OCI-LY7 (cell line): ENCODE data around the gene C20orf204. TPM values are rescaled to one million over a fixed set of nuclear protein-coding genes. Genes with fewer than 3 reads are reported as not detected.

ENCODE experiments used
- BruUV-seq: library from RNA; stranded (reverse); fragments of 400-500 nt; replicated peaks from 2 replicates; lab custom pipeline; 2021; lab: Mats Ljungman, UMichigan
- CTCF ChIA-PET: fragments of 300-600 bp; sonication (Branson Sonifier 250); formaldehyde crosslinking; loops from one replicate; lab custom pipeline; 2022; ENCODE audit warnings: antibody characterized with exemption; ENCODE audit not compliant: unreplicated experiment; lab: Charles Lee
- POLR2A ChIA-PET: fragments of 300-600 bp; sonication (Branson Sonifier 250); formaldehyde crosslinking; loops from one replicate; lab custom pipeline; 2022; ENCODE audit warnings: antibody characterized with exemption; lab: Charles Lee
- DNase-seq: peaks from one replicate; pipeline ENCODE4 v3.0.0-alpha.2; 2015; ENCODE audit warnings: low spot score
- H2AFZ ChIP-seq: fragments of 200-600 bp; sonication (generic), shearing (Covaris generic); 2 replicates; pipeline ENCODE4 v1.6.1; 2014; ENCODE audit warnings: mild to moderate bottlenecking, antibody characterized with exemption, low read length, moderate library complexity
- H3K27ac ChIP-seq: fragments of 200-600 bp; sonication (generic); 2 replicates; pipeline ENCODE4 v1.5.1; 2014; ENCODE audit warnings: mixed run types, low read depth, mild to moderate bottlenecking, moderate library complexity, low read length, inconsistent platforms; ENCODE audit not compliant: poor library complexity, severe bottlenecking
- H3K36me3 ChIP-seq: fragments of 200-600 bp; sonication (generic); 2 replicates; pipeline ENCODE4 v1.6.1; 2014; ENCODE audit warnings: mild to moderate bottlenecking, antibody characterized with exemption, low read length, moderate library complexity, mixed read lengths; ENCODE audit not compliant: insufficient read depth
- H3K4me1 ChIP-seq: fragments of 200-600 bp; sonication (generic); 2 replicates; pipeline ENCODE4 v1.5.1; 2014; ENCODE audit warnings: mild to moderate bottlenecking, low read length; ENCODE audit not compliant: insufficient read depth, poor library complexity, severe bottlenecking
- H3K4me2 ChIP-seq: fragments of 200-600 bp; sonication (generic); 2 replicates; pipeline ENCODE4 v1.6.1; 2014; ENCODE audit warnings: mild to moderate bottlenecking, low read length
- H3K4me3 ChIP-seq: fragments of 200-600 bp; sonication (generic); 2 replicates; pipeline ENCODE4 v1.5.1; 2014; ENCODE audit warnings: mild to moderate bottlenecking, low read depth, low read length; ENCODE audit not compliant: poor library complexity, severe bottlenecking
- H3K79me2 ChIP-seq: fragments of 200-600 bp; sonication (generic); 2 replicates; pipeline ENCODE4 v1.6.1; 2016; ENCODE audit warnings: low read depth, mild to moderate bottlenecking, low read length, moderate library complexity, mixed read lengths; ENCODE audit not compliant: insufficient read depth
- H3K9me2 ChIP-seq: fragments of 200-600 bp; sonication (generic); 2 replicates; pipeline ENCODE4 v1.6.1; 2016; ENCODE audit warnings: mild to moderate bottlenecking, low read length, mixed read lengths; ENCODE audit not compliant: insufficient read depth
- H3K9me3 ChIP-seq: fragments of 200-600 bp; sonication (generic); 2 replicates; pipeline ENCODE4 v1.6.1; 2014; ENCODE audit warnings: mild to moderate bottlenecking, mixed run types, low read length, mixed read lengths
- H4K20me1 ChIP-seq: fragments of 200-600 bp; sonication (generic); 2 replicates; pipeline ENCODE4 v1.6.1; 2014; ENCODE audit warnings: mild to moderate bottlenecking, antibody characterized with exemption, low read length, moderate library complexity, mixed read lengths; ENCODE audit not compliant: insufficient read depth
- EZH2phosphoT487 ChIP-seq: fragments of 200-600 bp; sonication (generic); IDR thresholded peaks from 2 replicates; pipeline ENCODE4 v1.6.1; 2018; ENCODE audit warnings: low read depth, borderline replicate concordance, mild to moderate bottlenecking, mixed run types, antibody characterized with exemption, low read length, moderate library complexity, mixed read lengths
- intact Hi-C: fragments of 100-400 bp; cut with micrococcal nuclease; formaldehyde crosslinking; loops from one replicate; pipeline ENCODE4 v1.10.0; 2022; ENCODE audit not compliant: unreplicated experiment
- total RNA-seq, 2 experiments: library from RNA; depleted of rRNA in 1 of 2; stranded (reverse); fragments of >200 nt in 1 of 2; shearing (Covaris generic) in 1 of 2; gene quantifications; 2 replicates each; pipeline ENCODE4 v1.2.3, GENCODE V29; 2014 to 2022
- TF ChIP-seq, protein P1 (sequence below): fragments of 200-600 bp; sonication (generic); conservative IDR thresholded peaks from 2 replicates; pipeline ENCODE4 v1.5.1; 2014; ENCODE audit warnings: mild to moderate bottlenecking, antibody characterized with exemption, low read length, moderate library complexity, mixed read lengths

The C20orf204 gene
- total RNA-seq, 2 experiments from 2014 or later, result 3.5 to 6.7 TPM

DNA sequence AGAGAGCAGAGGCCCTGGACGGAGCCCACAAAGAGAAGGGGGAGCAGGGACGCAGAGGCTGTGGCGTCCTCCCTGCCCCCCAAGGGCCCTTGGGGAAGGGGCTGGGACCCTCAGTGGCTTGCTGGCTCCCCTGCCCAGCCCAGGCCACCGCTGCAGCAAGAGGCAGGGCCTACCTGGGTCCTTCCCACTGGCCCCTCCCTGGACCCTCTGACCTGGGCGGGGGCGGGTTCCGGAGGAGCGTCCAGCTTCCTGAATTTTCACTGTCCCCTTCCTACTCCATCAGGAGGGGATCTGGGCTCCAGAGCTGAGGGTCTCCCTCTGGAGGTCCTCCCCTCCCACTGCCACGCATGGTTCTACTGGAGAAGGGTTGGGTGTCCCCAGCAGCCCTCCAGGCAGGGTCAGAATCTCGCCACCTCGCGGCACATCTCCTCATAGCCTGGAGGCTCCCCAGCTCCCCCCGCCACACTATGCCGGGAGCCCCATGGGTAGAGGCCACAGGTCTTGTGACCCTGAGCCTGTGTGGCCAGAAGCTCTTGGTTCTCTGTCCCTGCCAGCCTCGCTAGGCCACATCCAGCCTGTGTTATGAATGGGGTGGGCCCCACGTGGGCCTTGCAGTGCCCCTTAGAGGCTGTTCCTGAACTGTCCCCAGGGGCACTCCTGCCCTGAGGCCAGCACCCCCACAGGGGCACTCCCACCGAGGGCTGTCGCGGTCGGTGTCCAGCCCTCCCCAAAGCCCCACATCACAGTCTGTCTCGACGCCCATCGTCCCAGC is 14.5 kb downstream of the C20orf204 start:
- DNase-seq, result no peak
- no peaks in the 10 kb centered on the region for H3K9me2 ChIP-seq
- ChIA-PET CTCF (no interaction called here), POLR2A (no interaction called here)
- no peaks in the 10 kb centered on the region for H4K20me1 ChIP-seq
- no peak overlapping the region for H2AFZ ChIP-seq
- BruUV-seq, result no TSS peak
- H3K4me1 ChIP-seq, result no peaks in the 10 kb centered on the region
- no peaks in the 10 kb centered on the region for H3K79me2 ChIP-seq
- no peak for TF ChIP-seq EZH2phosphoT487
- TF ChIP-seq, protein P1, sequence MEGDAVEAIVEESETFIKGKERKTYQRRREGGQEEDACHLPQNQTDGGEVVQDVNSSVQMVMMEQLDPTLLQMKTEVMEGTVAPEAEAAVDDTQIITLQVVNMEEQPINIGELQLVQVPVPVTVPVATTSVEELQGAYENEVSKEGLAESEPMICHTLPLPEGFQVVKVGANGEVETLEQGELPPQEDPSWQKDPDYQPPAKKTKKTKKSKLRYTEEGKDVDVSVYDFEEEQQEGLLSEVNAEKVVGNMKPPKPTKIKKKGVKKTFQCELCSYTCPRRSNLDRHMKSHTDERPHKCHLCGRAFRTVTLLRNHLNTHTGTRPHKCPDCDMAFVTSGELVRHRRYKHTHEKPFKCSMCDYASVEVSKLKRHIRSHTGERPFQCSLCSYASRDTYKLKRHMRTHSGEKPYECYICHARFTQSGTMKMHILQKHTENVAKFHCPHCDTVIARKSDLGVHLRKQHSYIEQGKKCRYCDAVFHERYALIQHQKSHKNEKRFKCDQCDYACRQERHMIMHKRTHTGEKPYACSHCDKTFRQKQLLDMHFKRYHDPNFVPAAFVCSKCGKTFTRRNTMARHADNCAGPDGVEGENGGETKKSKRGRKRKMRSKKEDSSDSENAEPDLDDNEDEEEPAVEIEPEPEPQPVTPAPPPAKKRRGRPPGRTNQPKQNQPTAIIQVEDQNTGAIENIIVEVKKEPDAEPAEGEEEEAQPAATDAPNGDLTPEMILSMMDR, result no peak
- intact Hi-C loops, result no loop called here
- no peaks in the 10 kb centered on the region for H3K9me3 ChIP-seq
- H3K4me3 ChIP-seq, result no peak overlapping the region
- no peak overlapping the region for H3K4me2 ChIP-seq
- H3K27ac ChIP-seq, result no peak overlapping the region
- no peaks in the 10 kb centered on the region for H3K36me3 ChIP-seq

DNA sequence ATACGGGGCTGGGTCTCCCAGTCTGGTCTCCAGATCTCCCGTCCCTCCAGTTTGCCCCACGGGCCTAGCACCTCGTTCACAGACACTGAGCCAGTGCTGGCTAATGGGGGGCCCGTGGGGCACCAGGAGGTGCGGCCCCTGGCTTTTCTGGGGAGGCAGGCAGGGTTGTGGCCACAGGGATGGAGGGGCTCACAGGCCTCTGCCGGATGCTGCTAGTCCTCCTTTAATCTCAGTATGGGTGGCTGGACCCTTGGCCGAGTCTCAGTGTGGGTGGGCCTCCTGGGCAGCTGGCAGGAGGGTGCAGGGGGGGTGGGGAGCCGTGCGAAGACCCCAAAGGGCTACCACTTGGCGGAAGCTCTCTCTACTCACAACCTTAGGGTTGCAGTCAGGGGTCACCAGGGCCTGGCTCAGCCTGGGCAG is 15.1 kb downstream of the C20orf204 start:
- Histone ChIP-seq H3K4me2 (no peak overlapping the region), H3K4me1 (no peaks in the 10 kb centered on the region), H2AFZ (no peak overlapping the region), H3K27ac (no peak overlapping the region), H3K9me2 (no peaks in the 10 kb centered on the region), H3K4me3 (no peak overlapping the region), H3K79me2 (no peaks in the 10 kb centered on the region), H3K9me3 (no peaks in the 10 kb centered on the region), H4K20me1 (no peaks in the 10 kb centered on the region), H3K36me3 (no peaks in the 10 kb centered on the region)
- ChIA-PET CTCF (no interaction called here), POLR2A (no interaction called here)
- DNase-seq, result no peak
- no TSS peak for BruUV-seq
- intact Hi-C loops, result no loop called here
- no peak for TF ChIP-seq EZH2phosphoT487
- TF ChIP-seq, protein P1, result no peak

DNA sequence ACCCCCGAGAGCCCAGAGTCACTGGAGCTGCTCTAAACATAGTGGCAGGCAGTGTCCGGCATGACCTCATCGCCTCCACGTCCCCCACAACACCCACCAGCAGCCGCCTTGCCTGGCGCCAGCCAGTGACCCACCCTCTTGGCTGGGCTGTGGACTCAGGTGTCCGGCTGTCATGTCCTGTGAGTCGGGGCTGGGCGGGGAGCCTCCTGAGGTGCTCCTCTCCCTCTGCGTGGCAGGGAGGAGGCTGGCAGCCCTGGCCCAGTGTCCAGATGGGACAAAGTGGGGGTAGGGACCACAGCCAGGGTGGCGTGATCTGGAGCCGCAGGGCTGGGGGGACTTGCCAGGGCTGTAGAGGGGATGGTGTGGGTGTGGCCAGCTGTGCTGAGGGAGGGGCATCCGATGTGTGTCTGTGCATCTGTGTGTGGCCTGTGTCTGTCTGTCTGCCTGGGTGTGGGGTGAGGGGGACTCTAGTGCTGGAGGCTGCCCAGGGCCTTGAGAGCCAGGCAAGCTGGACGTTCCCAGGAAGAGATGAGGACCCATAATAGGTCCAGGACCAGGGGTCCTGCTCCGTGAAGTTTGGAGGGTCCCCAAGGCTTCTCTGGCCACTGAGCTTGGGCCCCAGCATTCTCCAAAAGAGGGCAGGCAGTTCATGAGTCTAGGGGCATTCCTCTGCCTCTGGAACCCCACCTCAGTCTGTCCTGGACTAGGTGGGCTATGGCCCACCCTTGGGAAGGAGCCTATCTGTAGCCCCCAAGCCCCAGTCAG is 15.8 kb downstream of the C20orf204 start:
- Histone ChIP-seq H3K36me3 (no peaks in the 10 kb centered on the region), H3K4me3 (no peak overlapping the region), H3K4me2 (no peak overlapping the region), H3K79me2 (no peaks in the 10 kb centered on the region), H4K20me1 (no peaks in the 10 kb centered on the region), H3K9me2 (no peaks in the 10 kb centered on the region), H2AFZ (no peak overlapping the region), H3K9me3 (no peaks in the 10 kb centered on the region), H3K27ac (no peak overlapping the region), H3K4me1 (no peaks in the 10 kb centered on the region)
- no TSS peak for BruUV-seq
- POLR2A ChIA-PET, result interaction anchor here (1.2 kb wide), 1 partner anchor 68 kb away, joined by 3 read pairs; no protein-coding TSS in a partner anchor
- intact Hi-C loops, result no loop called here
- TF ChIP-seq, protein P1, result no peak
- no peak for TF ChIP-seq EZH2phosphoT487
- DNase-seq, result no peak
- CTCF ChIA-PET, result no interaction called here
